GM18909 (cell line): Measurements from ENCODE around the gene PLEKHG4B.
"Not testable (repeated sequence)": the region's sequence is repeated elsewhere in the genome, so short reads cannot be mapped to it uniquely, and the experiment has no call there.

Source experiments
- ATAC-seq: cut with Tn5 transposase; IDR thresholded peaks from one replicate; pipeline ENCODE4 v1.9.1; 2021; ENCODE audit warnings: mild to moderate bottlenecking; ENCODE audit not compliant: unreplicated experiment, poor library complexity

The PLEKHG4B gene

DNA sequence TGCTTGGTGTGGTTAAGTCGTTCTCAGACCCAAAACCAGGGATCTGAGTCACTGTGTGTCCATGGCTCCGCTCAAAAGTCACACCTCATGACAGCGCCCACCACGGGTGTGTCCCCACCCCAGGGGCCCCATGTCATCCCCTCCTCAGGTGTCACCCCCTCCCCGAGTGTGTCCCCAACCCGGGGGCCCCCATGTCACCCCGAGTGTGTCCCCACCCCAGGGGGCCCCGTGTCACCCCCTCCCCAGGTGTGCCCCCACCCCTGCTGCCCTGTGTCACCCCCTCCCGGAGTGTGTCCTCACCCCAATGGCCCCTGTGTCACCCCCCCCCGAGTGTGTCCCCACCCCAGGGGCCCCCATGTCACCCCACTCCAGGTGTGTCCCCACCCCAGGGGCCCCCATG lies 104.4 kb downstream of the PLEKHG4B start:
- no peak for ATAC-seq

DNA sequence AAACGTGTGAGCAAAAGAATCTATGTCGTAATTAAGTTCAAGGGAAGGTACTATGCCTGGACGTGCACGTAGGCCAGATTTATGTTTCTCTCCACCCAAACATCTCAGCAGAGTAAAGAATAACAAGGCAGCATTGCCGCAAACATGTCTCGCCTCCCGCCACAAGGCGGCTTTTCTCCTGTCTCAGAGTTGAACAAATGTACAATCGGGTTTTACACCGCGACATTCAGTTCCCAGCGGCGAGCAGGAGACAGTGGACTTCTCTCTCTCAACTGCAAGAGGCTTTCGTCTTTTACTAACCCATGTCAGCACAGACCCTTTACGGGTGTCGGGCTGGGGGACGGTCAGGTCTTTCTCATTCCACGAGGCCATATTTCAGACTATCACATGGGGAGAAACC lies 105.1 kb downstream of the PLEKHG4B start:
- ATAC-seq = not testable (repeated sequence)

DNA sequence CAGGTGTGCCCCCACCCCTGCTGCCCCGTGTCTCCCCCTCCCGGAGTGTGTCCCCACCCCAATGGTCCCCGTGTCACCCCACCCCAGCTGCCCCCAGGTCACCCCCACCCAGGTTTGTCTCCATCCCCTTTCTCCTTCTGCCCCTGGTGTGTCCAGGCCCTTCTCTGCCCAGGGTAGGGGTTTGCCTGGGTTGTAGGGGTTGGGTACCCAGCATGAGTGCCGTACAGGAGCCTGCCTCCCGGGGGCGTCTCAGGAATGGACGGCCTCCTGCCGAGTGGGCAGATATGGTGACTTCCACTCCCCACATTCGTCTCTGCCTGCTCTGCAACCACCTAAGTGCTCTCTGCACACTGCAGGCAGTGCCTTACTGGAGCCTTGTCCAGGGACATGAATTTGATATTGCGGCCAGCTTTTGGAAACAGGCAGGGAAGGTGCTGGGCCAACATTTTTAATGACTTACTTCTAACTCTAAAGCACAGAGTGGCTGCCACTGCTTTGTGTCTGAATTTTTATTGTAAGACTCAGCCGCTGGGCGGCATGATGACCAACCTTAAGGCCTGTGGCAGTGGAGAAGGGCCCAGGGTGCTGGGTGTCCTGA lies 106.0 kb downstream of the PLEKHG4B start:
- no peak for ATAC-seq

DNA sequence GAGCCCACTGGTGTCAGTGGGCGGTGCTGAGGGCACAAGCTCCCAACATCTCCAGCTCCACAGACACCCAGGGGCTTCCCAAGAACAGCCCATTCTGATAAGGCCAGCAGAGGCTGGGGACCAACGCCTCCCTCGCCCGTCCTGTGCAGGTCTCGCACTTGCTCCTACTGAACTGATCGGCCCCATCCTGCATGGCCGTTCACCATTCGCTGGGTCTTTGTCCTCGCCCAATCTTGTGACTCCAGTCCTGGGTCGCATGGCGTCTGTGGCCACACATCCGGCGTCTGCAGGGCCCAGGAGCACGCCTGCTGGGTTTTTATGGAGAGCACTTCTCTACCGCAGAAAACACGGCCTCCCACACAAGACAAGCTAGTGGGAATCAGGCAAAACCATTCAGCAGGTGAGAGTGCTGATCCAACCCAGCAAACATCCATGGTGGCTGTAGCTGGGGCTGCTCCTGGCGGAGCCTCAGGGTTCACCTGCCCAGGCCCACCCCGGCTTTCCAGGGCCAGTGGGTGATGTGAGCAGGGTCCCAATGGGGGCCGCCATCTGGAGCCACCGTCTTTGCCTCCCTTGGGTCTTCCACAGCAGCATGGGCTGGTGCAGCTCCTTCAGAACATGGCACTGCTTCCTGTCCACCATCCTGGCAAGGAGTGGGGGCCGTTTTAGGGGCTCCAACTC lies 106.7 kb downstream of the PLEKHG4B start:
- ATAC-seq = no peak

DNA sequence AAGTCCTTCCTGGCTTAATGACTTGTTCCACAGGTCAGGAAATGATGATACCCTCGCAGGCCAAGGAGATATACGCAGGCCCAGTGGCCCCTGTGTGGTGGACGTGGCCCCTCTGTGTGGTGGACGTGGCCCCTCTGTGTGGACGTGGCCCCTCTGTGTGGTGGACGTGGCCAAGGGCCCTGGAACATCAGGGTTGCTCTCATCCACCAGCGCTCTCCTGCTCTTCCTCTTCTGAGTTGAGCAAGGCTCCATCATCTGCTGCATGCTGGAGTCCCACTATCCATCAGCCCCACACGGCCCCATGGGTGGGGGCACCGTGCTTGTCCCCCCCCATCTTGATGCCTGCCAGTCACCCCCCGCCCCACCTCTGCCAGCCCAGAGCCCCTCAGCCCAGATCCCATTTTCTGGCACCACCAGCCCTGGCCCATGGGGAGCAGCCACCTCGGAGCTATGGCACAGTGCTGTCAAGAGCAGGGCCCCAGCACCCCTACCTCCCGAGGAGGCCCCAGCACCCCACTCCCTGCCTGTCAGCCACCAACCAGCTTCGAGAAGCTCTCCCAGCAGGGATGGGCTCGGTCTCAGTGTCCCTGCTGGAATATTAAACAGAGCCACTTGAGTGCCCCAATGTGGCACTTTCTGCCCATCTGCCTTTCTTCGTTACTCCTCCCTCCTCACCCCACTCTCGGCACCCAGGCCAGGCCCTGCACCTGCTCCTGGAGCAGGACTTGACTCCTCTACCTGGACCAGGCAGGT lies 107.4 kb downstream of the PLEKHG4B start:
- ATAC-seq = no peak

DNA sequence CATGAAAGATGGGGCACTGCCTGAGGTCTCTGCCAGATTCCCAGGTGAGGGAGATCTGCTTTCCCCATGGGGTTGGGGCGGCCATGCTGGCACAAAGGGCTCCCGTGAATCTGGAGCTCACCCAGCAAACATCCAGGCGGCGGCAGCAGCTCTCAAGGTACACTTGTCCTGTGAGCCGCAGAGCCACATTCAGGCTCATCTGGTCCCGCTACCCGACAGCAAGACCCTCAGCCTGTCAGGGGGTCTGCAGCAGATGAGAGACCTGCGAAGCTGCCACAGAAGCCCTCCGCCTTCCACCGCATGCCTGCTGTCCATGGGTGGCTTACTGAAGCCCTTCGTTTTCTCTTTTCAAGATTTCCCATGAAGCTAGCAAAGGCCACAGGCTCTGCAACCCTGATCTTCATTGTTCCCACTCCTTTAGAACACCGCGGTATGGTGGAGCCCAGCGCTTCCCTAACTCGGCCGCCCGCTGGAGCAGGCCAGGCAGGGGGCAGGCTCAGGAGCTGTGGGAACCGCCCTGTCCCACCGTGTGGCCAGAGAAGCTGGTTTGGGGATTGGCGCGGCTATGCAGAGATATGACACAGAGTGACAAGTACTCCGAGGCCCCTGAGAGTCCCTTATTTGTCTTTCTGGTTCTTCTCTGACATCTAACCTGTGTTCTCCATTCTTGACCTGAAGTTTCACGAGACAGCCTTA lies 108.1 kb downstream of the PLEKHG4B start:
- ATAC-seq = no peak

DNA sequence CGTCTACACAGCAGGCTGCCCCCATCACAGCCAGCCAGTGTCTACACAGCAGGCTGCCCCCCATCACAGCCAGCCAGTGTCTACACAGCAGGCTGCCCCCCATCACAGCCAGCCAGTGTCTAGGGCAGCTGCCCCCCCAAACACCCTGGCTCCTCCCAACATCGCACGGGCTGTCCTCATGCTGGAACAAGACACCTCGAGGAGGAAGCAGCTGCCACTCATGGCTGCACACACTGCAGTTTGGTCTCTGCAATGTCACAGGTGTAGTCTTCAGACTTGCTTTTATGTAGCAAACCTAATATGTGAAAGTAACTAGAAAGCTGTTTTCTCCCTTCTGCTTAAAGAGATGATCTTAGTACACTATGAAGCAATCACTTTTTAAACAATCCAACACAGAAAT lies 109.0 kb downstream of the PLEKHG4B start:
- no peak for ATAC-seq

DNA sequence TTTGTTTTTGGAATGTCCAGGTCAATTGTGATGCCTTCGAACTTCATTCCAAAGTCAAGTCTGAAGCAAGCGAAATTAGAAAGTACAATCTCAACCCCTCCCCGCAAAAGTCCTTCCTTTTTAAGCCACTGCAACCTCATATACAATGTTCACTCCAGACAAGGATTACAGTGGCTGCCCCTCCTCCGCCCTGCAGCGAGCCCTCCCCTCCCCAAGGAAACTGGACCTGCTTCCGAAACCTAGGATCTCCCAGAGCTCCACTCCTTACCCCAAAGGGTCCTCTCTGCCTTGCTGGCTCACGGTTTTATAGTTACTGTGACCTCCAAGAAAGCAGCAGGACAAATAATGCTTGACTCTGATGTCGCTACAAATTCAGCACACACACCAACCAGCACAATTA lies 109.7 kb downstream of the PLEKHG4B start:
- no peak for ATAC-seq

DNA sequence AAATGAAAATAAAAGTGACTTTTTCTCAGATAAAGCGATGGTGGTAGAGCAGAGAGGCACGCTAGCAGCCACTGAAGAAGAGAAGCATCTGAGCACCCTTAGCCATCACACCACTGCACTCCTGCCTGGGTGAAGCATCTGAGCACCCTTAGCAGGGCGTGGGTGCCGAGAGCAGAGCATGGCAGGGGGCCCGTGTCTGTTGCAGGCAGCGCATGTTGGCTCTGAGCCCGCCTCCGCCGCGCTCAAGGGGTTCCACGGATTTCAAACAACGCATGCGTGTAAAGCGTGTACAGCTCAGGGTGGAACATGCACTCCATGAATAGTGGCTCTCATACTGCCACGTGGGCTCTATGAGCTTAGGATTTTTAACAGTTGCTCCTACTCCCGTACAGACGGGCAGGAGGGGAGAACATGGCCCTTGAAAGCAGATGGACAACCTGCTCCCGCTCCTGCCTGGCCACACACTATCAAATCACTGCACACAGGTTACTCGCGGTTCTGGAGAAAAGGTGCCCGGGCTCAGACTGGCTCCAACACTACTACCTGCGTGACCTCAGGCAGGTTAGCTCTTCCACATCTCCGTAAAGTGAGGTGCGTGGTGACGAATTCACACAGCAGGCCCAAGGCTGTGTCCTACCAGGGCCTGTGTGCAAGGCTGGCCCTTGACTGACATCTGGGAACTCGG lies 111.4 kb downstream of the PLEKHG4B start:
- ATAC-seq = no peak

DNA sequence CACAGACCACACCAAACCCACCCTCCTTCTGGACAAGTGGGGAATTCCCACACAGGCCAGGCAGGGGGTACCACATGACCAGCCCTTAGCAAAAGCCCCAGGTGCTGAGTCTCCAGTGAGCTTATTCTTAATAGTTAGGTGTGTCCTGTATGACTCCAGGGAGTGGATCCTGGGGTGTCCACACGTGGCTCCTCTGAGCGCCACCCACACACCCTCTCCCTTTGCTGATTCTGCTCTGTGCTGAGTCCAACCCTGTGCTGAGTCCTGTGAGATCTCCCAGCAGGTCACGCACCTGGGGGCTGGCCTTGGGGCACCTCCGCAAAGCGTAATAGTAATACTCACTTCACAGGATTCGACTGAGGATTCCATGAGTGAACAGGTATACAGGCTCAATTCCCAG lies 112.0 kb downstream of the PLEKHG4B start:
- no peak for ATAC-seq

DNA sequence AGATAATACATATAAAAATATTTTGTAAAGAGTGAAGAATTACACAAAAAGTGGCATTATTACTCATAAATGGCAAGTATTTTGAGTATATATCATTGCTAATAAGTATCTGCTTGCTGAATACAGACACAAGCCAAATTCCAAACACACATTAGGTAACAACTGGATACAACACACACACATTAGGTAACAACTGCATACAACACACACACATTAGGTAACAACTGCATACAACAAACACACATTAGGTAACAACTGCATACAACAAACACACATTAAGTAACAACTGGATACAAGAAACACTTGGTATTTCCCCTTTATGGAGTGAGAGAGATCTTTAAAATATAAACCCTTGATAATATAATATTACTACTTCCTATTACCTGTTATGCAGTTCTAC lies 112.5 kb downstream of the PLEKHG4B start:
- no peak for ATAC-seq

DNA sequence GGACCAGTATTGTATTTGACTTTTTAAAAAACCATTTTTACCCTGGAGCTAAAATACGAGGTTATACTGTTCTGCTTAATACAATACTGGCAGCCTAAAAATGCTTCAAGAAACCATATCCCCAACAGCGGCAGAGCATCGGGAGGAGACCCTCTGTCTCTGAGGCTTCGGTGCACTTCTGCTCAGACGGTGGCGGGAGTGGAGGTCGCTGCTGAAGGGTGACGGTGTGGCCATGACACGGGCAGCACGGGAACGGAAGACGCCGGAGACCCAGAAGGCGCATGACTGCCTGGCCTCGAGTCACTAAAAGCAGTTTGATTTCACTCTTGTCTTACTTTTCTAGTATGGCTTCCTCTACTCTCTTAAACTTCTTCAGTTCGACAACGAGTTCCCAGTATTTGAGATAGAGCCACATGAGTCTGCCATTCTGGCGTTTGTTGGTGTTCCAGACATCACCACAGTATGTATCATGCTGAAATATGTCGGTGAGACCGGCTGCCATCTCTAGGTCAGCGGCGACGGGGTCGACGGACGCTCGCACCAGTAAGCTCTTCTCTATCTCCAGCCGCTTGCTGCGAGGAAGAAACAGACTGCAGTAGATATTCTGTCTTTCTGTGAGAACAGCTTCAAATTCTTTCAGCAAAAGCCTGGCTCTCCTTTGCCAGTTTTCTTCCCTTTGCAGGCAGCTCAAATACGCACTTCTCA lies 113.2 kb downstream of the PLEKHG4B start:
- ATAC-seq = no peak

DNA sequence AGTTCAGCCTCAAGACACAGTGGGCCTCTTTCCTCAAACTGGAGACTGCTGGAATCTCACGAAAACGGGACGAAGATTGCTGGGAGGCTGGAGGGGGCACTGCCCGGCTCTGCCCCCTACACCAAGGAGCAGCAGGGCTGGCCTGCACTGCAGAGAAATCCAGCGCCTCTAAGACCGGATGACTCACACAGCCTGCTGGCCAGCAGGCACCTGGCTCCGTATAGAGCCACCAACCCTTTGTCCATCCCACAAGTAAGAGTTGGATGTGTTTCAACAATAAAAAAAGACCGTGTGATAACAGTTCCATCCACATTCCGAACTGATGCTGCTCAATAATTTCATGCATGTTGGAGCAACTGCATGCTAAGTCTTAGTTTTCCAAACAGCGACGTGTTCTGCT lies 114.4 kb downstream of the PLEKHG4B start:
- ATAC-seq = no peak

DNA sequence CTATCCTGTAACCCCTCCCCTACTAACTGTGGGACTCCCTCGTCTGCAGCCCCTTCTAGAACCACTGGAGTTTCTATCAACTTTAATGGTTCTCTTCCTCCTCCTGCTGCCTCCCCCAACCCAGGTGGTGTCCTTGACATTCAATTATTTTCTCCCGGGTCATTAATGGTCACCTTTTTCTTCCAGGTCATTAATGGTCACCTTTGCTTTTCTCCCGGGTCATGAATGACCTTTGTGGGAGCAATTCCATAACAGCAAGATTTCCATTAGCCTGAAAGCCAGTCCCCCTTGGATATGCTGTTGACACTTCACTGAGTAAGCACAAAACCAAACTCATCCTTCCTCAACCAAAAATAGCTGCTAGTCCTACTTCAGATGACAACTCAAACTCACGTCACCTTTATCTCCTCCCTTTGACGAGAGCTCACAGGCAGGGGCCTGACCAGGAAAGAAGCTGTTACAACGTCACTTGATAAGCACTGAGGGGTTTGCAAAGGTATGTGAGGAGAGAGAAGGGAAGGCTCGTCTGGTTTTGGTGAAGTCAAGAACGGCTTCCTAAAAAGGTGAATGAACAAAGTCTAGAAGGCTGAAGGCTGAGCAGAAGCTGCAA lies 115.1 kb downstream of the PLEKHG4B start:
- ATAC-seq = no peak

DNA sequence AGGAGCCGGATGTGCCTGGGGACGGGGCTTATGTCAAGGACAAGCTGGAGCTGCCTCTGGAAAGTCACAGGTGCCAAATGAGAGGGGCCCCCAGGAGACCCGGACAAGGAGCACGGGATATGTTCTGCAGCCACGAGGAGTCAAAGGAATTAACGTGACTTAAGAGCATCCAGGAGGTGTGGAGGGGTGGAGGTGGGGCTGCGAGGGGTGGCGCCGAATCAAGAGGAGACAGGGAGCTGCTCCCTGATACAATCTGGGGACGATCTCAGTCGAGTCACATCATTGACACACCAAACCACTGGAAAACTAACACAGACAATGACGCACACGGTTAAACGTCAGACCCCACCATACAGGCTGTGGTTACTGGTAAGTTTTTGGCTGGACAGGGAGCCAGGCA lies 115.6 kb downstream of the PLEKHG4B start:
- no peak for ATAC-seq

DNA sequence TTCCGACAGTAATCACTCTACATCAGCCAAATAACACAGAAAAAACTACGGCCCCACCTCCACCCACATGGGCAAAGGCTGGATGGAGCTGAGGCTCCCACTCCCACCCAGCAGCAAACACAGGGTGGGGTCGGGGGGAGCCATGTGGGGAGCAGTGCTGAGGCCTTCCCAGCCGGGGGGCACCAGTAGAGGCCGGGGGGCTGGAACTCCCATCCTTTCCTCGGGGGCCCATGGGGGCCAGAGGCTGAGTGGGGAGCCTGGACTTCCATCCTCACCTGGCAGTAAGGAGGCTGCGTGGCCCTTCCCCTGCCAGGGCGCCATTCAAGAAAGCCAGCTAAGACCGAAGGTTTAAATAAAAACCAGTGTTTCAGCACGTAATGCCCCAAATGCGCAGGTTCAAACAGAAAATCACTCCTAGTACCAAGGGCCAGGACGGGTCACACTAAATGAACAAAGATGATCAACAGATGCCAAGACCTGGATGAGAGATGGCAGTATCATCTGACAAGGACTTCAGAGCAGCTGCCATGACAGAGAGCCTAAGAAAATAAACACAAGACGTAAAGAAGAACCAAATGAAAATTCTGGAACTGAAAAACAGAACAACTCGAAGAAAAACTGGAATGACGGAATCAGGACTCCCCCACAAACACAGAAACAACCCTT lies 116.6 kb downstream of the PLEKHG4B start:
- ATAC-seq = no peak

DNA sequence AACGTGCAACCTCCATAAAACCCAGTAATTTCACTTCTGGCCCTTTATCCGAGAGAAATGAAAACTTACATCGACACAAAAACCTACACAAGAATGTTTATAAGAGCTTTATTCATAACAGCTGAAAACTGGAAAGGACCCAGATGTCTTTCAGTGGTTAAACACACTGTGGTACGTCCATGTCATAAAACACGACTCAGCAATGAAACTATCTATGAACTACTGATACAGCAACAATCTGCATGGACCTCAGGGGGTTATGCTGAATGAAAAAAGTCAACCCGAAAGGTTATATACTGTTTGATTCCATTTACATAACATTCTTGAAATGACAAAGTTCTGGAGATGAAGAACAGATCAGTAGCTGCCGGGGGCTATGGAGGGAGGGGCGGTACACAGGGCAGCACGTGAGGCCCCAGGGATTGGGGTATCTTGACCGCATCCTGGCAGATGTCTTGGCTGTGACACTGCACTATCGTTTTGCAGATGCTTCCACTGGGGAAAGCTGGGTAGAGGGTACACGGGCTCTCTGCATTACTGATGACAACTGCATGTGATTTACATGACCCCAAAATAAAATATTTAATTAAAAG lies 121.9 kb downstream of the PLEKHG4B start:
- ATAC-seq = no peak

DNA sequence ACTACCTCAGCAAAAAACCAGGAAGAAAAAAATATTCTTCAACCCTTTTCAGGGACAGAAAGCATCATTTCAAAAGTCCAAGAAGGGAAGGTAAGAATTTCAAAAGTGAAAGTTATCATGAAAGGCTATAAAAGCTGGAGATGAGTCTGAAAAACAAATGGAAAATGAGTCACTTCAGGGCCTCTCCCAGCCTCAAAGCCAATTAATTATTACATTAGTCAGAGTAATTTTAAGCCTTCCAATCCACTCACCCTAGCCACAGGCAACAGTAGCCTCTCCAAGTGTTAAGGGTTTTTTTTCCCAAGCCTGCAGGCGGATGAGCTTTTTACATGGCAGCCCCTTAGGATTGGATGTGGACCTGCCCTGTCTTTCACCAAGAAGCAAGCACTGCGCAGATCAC lies 123.3 kb downstream of the PLEKHG4B start:
- not testable (repeated sequence) for ATAC-seq

DNA sequence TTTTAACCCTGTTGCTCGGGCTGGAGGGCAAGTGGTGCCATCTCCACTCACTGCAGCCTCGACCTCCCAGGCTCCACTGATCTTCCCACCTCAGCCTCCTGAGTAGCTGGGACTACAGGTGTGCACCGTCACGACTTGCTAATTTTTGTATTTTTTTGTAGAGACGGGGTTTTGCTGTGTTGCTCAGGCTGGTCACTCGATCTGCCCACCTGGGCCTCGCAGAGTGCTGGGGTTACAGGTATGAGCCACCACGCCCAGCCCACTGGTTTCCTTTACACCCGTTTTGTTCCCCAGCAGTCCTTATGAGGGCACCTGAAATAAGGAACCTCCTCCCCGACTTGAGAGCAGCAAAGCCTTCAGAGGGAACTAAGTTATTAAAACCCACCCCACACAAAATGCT lies 124.1 kb downstream of the PLEKHG4B start:
- not testable (repeated sequence) for ATAC-seq
